MCF 10A (cell line): ENCODE measurements around the gene ETFDH. TPM values are rescaled to one million over a fixed set of nuclear protein-coding genes. Genes with fewer than 3 reads are reported as not detected.

Experiments used
- BruUV-seq: library from RNA; stranded (reverse); fragments of 400-500 nt; replicated peaks from 2 replicates; lab custom pipeline; 2021; lab: Mats Ljungman, UMichigan
- CTCF ChIA-PET: fragments of 300-600 bp; sonication (Branson Sonifier 250); formaldehyde crosslinking; extraction: SDS; loops from one replicate; lab custom pipeline; 2021; ENCODE audit warnings: antibody characterized with exemption, inconsistent platforms; lab: Yijun Ruan, JAX
- POLR2A ChIA-PET: fragments of 300-600, 350-650 bp; sonication (Branson Sonifier 250); formaldehyde crosslinking; extraction: SDS; loops from one replicate; lab custom pipeline; 2020; ENCODE audit warnings: antibody characterized with exemption, inconsistent platforms; lab: Yijun Ruan, JAX
- DNase-seq: peaks from one replicate; pipeline ENCODE4 v3.0.0-alpha.2; 2018; ENCODE audit not compliant: unreplicated experiment
- H3K27ac Mint-ChIP-seq: one replicate; pipeline ENCODE4 v1.8.0; 2022; ENCODE audit warnings: mild to moderate bottlenecking, low read depth, mixed read lengths; ENCODE audit not compliant: unreplicated experiment
- H3K27me3 Mint-ChIP-seq: one replicate; pipeline ENCODE4 v1.8.0; 2022; ENCODE audit warnings: mixed read lengths; ENCODE audit not compliant: insufficient read depth, unreplicated experiment
- H3K36me3 Mint-ChIP-seq: one replicate; pipeline ENCODE4 v1.8.0; 2022; ENCODE audit warnings: mild to moderate bottlenecking, moderate library complexity, mixed read lengths; ENCODE audit not compliant: insufficient read depth, unreplicated experiment
- H3K4me1 Mint-ChIP-seq: one replicate; pipeline ENCODE4 v1.8.0; 2022; ENCODE audit warnings: mixed read lengths; ENCODE audit not compliant: insufficient read depth, unreplicated experiment
- H3K4me3 Mint-ChIP-seq: one replicate; pipeline ENCODE4 v1.8.0; 2022; ENCODE audit warnings: mild to moderate bottlenecking, moderate library complexity, mixed read lengths; ENCODE audit not compliant: unreplicated experiment
- H3K9me3 Mint-ChIP-seq: one replicate; pipeline ENCODE4 v1.8.0; 2022; ENCODE audit warnings: mixed read lengths; ENCODE audit not compliant: unreplicated experiment
- CTCF ChIP-seq: fragments of 200-600 bp; IDR thresholded peaks from one replicate; pipeline ENCODE4 v1.8.0; 2022; ENCODE audit warnings: antibody characterized with exemption, mild to moderate bottlenecking; ENCODE audit not compliant: unreplicated experiment
- intact Hi-C: fragments of 100-400 bp; cut with micrococcal nuclease; formaldehyde crosslinking; loops from 2 replicates; pipeline ENCODE4 v1.14.1; 2022
- total RNA-seq: library from RNA; stranded (reverse); gene quantifications from 2 replicates; pipeline ENCODE4 v1.2.3, GENCODE V29; 2022

The ETFDH gene
- total RNA-seq, 1 experiment from 2014 or later = 19.2 TPM

GRCh38 chr4:158715802-158716201 lies 43.7 kb downstream of the ETFDH start:
- Mint-ChIP-seq H3K27me3 (no peaks in the 10 kb centered on the region), H3K36me3 (peaks cover 98% of the 10 kb centered on the region), H3K9me3 (no peaks in the 10 kb centered on the region), H3K4me3 (no peak overlapping the region), H3K4me1 (peaks cover 7% of the 10 kb centered on the region), H3K27ac (peak overlapping the region; percentile 61)
- no peak for TF ChIP-seq CTCF
- ChIA-PET POLR2A (interaction anchor here (0.6 kb wide), 1 partner anchor 134 kb away, joined by 3 read pairs; no protein-coding TSS in a partner anchor), CTCF (interaction anchor here (0.6 to 1.2 kb wide), 3 partner anchors 131 to 669 kb away, joined by 3 to 6 read pairs (median 3); no protein-coding TSS in a partner anchor)
- BruUV-seq = no TSS peak
- DNase-seq = no peak
- intact Hi-C loops = no loop called here

- Mint-ChIP-seq H3K36me3 (peaks cover 49% of the 10 kb centered on the region), H3K4me3 (peak overlapping the region; percentile 100), H3K4me1 (peaks cover 7% of the 10 kb centered on the region), H3K27ac (no peak overlapping the region), H3K27me3 (peaks cover 2% of the 10 kb centered on the region), H3K9me3 (no peaks in the 10 kb centered on the region)
- no peak for TF ChIP-seq CTCF
- CTCF ChIA-PET = interaction anchor here (0.6 kb wide), 1 partner anchor 646 kb away, joined by 3 read pairs; no protein-coding TSS in a partner anchor
- intact Hi-C loops = loop anchor here (1.0 to 2.0 kb wide), 3 partner anchors 49 to 381 kb away; partner anchors contain the start of genes ETFDH and RAPGEF2
- DNase-seq = no peak
- BruUV-seq = no TSS peak
- POLR2A ChIA-PET = interaction anchor here (0.6 to 1.3 kb wide), 5 partner anchors 8 to 52 kb away, joined by 3 to 4 read pairs (median 3); partner anchors contain the start of gene FNIP2
These were observed 49.6 kb downstream of the ETFDH start for GRCh38 chr4:158721680-158722079.

GRCh38 chr4:158722291-158722916 lies 50.3 kb downstream of the ETFDH start:
- intact Hi-C loops = loop anchor here (1.0 to 2.0 kb wide), 3 partner anchors 50 to 380 kb away; partner anchors contain the start of genes ETFDH and RAPGEF2
- no TSS peak for BruUV-seq
- H3K27me3 Mint-ChIP-seq = peaks cover 9% of the 10 kb centered on the region
- H3K9me3 Mint-ChIP-seq = no peaks in the 10 kb centered on the region
- TF ChIP-seq CTCF = no peak
- peaks cover 7% of the 10 kb centered on the region for H3K4me1 Mint-ChIP-seq
- H3K27ac Mint-ChIP-seq = peak overlapping the region; percentile 97
- ChIA-PET CTCF (interaction anchor here (0.6 kb wide), 1 partner anchor 645 kb away, joined by 3 read pairs; no protein-coding TSS in a partner anchor), POLR2A (interaction anchor here (0.6 to 1.0 kb wide), 5 partner anchors 9 to 668 kb away, joined by 3 to 4 read pairs (median 3); no protein-coding TSS in a partner anchor)
- peak; percentile 52 for DNase-seq
- peaks cover 41% of the 10 kb centered on the region for H3K36me3 Mint-ChIP-seq
- peak overlapping the region; percentile 100 for H3K4me3 Mint-ChIP-seq
